Loucy (cell line): ENCODE measurements around the gene ABCB7.
"Not testable (repeated sequence)": the region's sequence is repeated elsewhere in the genome, so short reads cannot be mapped to it uniquely, and the experiment has no call there.

Experiments
- H2AFZ ChIP-seq: fragments of 200-600 bp; sonication (generic); 2 replicates; pipeline ENCODE4 v1.6.0; 2016; ENCODE audit warnings: antibody characterized with exemption, mild to moderate bottlenecking, low read length, moderate library complexity
- H3F3A ChIP-seq: fragments of 200-600 bp; 2 replicates; pipeline ENCODE4 v1.6.0; 2016; ENCODE audit warnings: antibody characterized with exemption, low read depth, mild to moderate bottlenecking
- H3K27me3 ChIP-seq: fragments of 200-600 bp; sonication (generic); 2 replicates; pipeline ENCODE4 v1.6.1; 2014; ENCODE audit warnings: low read length, mild to moderate bottlenecking; ENCODE audit not compliant: insufficient read depth, poor library complexity, severe bottlenecking
- H3K36me3 ChIP-seq: fragments of 200-600 bp; sonication (generic); 2 replicates; pipeline ENCODE4 v1.6.1; 2016; ENCODE audit warnings: low read length; ENCODE audit not compliant: insufficient read depth
- H3K4me1 ChIP-seq: fragments of 200-600 bp; sonication (generic); 2 replicates; pipeline ENCODE4 v1.5.1; 2014; ENCODE audit warnings: low read length, mild to moderate bottlenecking; ENCODE audit not compliant: insufficient read depth, poor library complexity, severe bottlenecking
- H3K4me2 ChIP-seq: fragments of 200-600 bp; sonication (generic); 2 replicates; pipeline ENCODE4 v1.6.0; 2014; ENCODE audit warnings: antibody characterized with exemption, low read length, low read depth, mild to moderate bottlenecking; ENCODE audit not compliant: poor library complexity, severe bottlenecking
- H3K4me3 ChIP-seq: fragments of 200-600 bp; sonication (generic); 2 replicates; pipeline ENCODE4 v1.5.1; 2014; ENCODE audit warnings: low read length, mild to moderate bottlenecking, mixed read lengths; ENCODE audit not compliant: poor library complexity, severe bottlenecking
- H3K79me2 ChIP-seq: fragments of 200-600 bp; sonication (generic); 2 replicates; pipeline ENCODE4 v1.6.1; 2014; ENCODE audit warnings: low read length; ENCODE audit not compliant: insufficient read depth
- H3K9ac ChIP-seq: fragments of 200-600 bp; sonication (generic); 2 replicates; pipeline ENCODE4 v1.6.0; 2014; ENCODE audit warnings: mild to moderate bottlenecking, low read depth, low read length, moderate library complexity; ENCODE audit not compliant: poor library complexity, severe bottlenecking
- H3K9me2 ChIP-seq: fragments of 200-600 bp; sonication (generic); replicated peaks from 2 replicates; pipeline ENCODE4 v1.6.1; 2016; ENCODE audit warnings: low read depth, low read length, mixed read lengths
- H3K9me3 ChIP-seq: fragments of 200-600 bp; sonication (generic); 2 replicates; pipeline ENCODE4 v1.6.1; 2014; ENCODE audit warnings: mild to moderate bottlenecking, antibody characterized with exemption, low read length, low read depth; ENCODE audit not compliant: insufficient read depth
- H4K20me1 ChIP-seq: fragments of 200-600 bp; sonication (generic); 2 replicates; pipeline ENCODE4 v1.6.0; 2014; ENCODE audit warnings: antibody characterized with exemption, low read length, mild to moderate bottlenecking; ENCODE audit not compliant: insufficient read depth, poor library complexity, severe bottlenecking
- EZH2phosphoT487 ChIP-seq: fragments of 200-600 bp; IDR thresholded peaks from 2 replicates; pipeline ENCODE4 v1.6.1; 2018; ENCODE audit warnings: antibody characterized with exemption, mild to moderate bottlenecking, moderate library complexity, borderline replicate concordance
- TF ChIP-seq, protein P1 (sequence below): fragments of 200-600 bp; sonication (generic); conservative IDR thresholded peaks from 2 replicates; pipeline ENCODE4 v1.5.1; 2014; ENCODE audit warnings: mild to moderate bottlenecking, antibody characterized with exemption, low read length

ABCB7 gene

DNA sequence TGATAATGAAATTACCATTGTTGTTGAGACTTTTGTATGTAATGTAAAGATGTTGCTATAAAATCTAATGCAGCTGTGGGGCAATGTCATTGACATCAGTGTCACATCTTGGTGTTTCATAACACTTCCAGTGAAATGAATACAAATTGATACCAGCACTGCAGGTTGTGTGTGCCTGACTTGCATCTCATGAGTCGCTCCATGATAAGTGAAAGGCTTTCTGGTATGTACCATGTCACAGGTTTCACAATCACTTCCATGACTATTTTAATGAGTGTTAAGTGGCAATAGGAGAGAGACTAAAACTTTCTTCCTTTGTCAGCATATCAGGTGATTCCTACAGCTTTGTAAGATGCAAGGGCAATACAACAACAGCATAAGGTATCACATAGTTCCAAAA is 94.4 kb downstream of the ABCB7 start:
- TF ChIP-seq, protein P1, sequence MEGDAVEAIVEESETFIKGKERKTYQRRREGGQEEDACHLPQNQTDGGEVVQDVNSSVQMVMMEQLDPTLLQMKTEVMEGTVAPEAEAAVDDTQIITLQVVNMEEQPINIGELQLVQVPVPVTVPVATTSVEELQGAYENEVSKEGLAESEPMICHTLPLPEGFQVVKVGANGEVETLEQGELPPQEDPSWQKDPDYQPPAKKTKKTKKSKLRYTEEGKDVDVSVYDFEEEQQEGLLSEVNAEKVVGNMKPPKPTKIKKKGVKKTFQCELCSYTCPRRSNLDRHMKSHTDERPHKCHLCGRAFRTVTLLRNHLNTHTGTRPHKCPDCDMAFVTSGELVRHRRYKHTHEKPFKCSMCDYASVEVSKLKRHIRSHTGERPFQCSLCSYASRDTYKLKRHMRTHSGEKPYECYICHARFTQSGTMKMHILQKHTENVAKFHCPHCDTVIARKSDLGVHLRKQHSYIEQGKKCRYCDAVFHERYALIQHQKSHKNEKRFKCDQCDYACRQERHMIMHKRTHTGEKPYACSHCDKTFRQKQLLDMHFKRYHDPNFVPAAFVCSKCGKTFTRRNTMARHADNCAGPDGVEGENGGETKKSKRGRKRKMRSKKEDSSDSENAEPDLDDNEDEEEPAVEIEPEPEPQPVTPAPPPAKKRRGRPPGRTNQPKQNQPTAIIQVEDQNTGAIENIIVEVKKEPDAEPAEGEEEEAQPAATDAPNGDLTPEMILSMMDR, result no peak
- TF ChIP-seq EZH2phosphoT487, result no peak
- Histone ChIP-seq H3K79me2 (no peaks in the 10 kb centered on the region), H3K9me3 (no peaks in the 10 kb centered on the region), H3K27me3 (no peaks in the 10 kb centered on the region), H3K4me1 (no peaks in the 10 kb centered on the region), H3K9me2 (no peaks in the 10 kb centered on the region), H4K20me1 (no peaks in the 10 kb centered on the region), H3K36me3 (no peaks in the 10 kb centered on the region), H3F3A (no peaks in the 10 kb centered on the region), H3K9ac (no peak overlapping the region), H2AFZ (no peak overlapping the region), H3K4me2 (no peak overlapping the region), H3K4me3 (no peak overlapping the region)

- no peaks in the 10 kb centered on the region for H3K9me3 ChIP-seq
- no peaks in the 10 kb centered on the region for H3K36me3 ChIP-seq
- no peak for TF ChIP-seq EZH2phosphoT487
- TF ChIP-seq, protein P1, result no peak
- H3K27me3 ChIP-seq, result no peaks in the 10 kb centered on the region
- H3K9me2 ChIP-seq, result no peaks in the 10 kb centered on the region
- no peak overlapping the region for H3K4me2 ChIP-seq
- no peak overlapping the region for H3K9ac ChIP-seq
- no peaks in the 10 kb centered on the region for H3K4me1 ChIP-seq
- H3F3A ChIP-seq, result no peaks in the 10 kb centered on the region
- H4K20me1 ChIP-seq, result no peaks in the 10 kb centered on the region
- no peak overlapping the region for H2AFZ ChIP-seq
- no peaks in the 10 kb centered on the region for H3K79me2 ChIP-seq
- H3K4me3 ChIP-seq, result no peak overlapping the region
These were observed 105.0 kb downstream of the ABCB7 start for GRCh38 chrX:75051047-75051446.

GRCh38 chrX:75045369-75045768 is 110.7 kb downstream of the ABCB7 start:
- H3K9me2 ChIP-seq, result no peaks in the 10 kb centered on the region
- no peaks in the 10 kb centered on the region for H3K79me2 ChIP-seq
- TF ChIP-seq EZH2phosphoT487, result no peak
- TF ChIP-seq, protein P1, result no peak
- no peaks in the 10 kb centered on the region for H3K9me3 ChIP-seq
- no peak overlapping the region for H3K9ac ChIP-seq
- no peak overlapping the region for H3K4me3 ChIP-seq
- no peaks in the 10 kb centered on the region for H4K20me1 ChIP-seq
- H3F3A ChIP-seq, result no peaks in the 10 kb centered on the region
- no peaks in the 10 kb centered on the region for H3K36me3 ChIP-seq
- no peaks in the 10 kb centered on the region for H3K27me3 ChIP-seq
- H3K4me1 ChIP-seq, result no peaks in the 10 kb centered on the region
- H2AFZ ChIP-seq, result no peak overlapping the region
- H3K4me2 ChIP-seq, result no peak overlapping the region

DNA sequence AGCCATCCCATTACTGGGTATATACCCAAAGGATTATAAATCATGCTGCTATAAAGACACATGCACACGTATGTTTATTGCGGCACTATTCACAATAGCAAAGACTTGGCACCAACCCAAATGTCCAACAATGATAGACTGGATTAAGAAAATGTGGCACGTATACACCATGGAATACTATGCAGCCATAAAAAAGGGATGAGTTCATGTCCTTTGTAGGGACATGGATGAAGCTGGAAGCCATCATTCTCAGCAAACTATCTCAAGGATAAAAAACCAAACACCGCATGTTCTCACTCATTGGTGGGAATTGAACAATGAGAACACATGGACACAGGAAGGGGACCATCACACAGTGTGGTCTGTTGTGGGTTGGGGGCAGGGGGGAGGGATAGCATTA is 111.9 kb downstream of the ABCB7 start:
- not testable (repeated sequence) for H3K9ac ChIP-seq, H3K4me2 ChIP-seq, H3K36me3 ChIP-seq, H3K27me3 ChIP-seq, H3K4me1 ChIP-seq, H4K20me1 ChIP-seq, H3K4me3 ChIP-seq, H3K9me2 ChIP-seq, H3F3A ChIP-seq, H3K79me2 ChIP-seq, H3K9me3 ChIP-seq, H2AFZ ChIP-seq
